ENCODE data around the gene PHLDB1.
"Not testable (repeated sequence)": the region's sequence is repeated elsewhere in the genome, so short reads cannot be mapped to it uniquely, and the experiment has no call there.

GRCh38 chr11:118611433-118611795, 4.0 kb downstream of the PHLDB1 start:
- not testable (repeated sequence) for TF ChIP-seq CBX3 (IDR thresholded peaks at IDR 0.05; ENCODE audit: low read depth); POLR2AphosphoS5 (IDR thresholded peaks at IDR 0.05; ENCODE audit: low read depth, low read length); SP1 (IDR thresholded peaks at IDR 0.05; ENCODE audit: low read depth); SIN3A (IDR thresholded peaks at IDR 0.05; ENCODE audit: low read depth); YY1 (IDR thresholded peaks at IDR 0.05; ENCODE audit: extremely low read depth, insufficient replicate concordance, low read depth, low read length); CTCF (IDR thresholded peaks at IDR 0.05 in 2 of 3, conservative IDR thresholded peaks at IDR 0.05 in 1 of 3; ENCODE audit: borderline replicate concordance in 1 of 3, insufficient read depth in 1 of 3, low read depth in 2 of 3, low read length in 2 of 3); EZH2phosphoT487 (IDR thresholded peaks at IDR 0.05; ENCODE audit: borderline replicate concordance); RAD21 (IDR thresholded peaks at IDR 0.05; ENCODE audit: low read depth); SRF (IDR thresholded peaks at IDR 0.05; ENCODE audit: low read depth); CEBPB (IDR thresholded peaks at IDR 0.05; ENCODE audit: low read depth)

Measured in HCT116 (cell line).